Activated CD8-positive, alpha-beta memory T cell treated with anti-CD3 and anti-CD28 coated beads for 48 hours (primary cell): Measurements from ENCODE around the gene PIK3R1.
A peak's percentile ranks its signal among the peaks of the same experiment; 100 is the strongest.

Source experiments
- DNase-seq, 3 experiments: peaks; one replicate each; pipeline ENCODE4 v3.0.0-alpha.2; 2020; ENCODE audit warnings: low read depth in 2 of 3, low spot score in 2 of 3

PIK3R1 gene

DNA sequence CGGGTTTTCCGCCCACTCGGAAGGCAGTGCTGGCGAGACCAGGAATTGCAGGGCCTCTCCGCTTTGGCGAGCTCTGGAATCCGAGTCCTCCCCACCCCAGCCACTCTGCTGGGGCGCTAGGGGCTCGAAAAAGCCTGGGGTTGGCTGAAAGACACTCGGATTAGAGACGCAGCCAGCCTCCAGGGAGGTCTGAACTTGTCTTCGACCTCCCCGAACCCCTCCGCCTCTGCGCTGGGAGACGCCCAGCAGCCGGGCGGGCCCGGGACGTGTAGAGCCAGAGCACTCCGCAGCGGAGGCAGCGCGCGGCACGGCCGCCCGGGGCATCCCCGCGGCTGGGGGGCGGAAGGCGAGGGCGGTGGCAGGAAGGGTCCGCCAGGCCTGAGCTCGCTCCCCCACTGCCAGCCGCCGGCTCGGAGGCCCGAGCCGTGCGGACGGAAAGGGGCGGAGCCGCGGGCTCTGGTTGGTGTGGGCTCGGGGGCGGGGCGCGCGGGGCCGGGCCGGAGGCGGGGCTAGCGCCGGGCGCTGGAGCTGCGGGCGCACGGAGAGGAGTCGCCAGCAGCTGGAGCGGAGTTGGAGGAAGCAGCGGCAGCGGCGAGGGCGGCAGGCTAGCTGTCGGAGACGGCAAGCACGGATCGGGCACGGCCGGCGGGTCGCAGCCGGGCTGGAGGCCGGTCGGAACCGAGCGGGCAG, at the start of gene PIK3R1:
PIK3R1 (plus strand) TSS at position 549 of the 690 bp plus-strand sequence. CDS start 10,920 bp downstream, outside the sequence.
- peak; percentile 71 to 93 (median 77) for DNase-seq

DNA sequence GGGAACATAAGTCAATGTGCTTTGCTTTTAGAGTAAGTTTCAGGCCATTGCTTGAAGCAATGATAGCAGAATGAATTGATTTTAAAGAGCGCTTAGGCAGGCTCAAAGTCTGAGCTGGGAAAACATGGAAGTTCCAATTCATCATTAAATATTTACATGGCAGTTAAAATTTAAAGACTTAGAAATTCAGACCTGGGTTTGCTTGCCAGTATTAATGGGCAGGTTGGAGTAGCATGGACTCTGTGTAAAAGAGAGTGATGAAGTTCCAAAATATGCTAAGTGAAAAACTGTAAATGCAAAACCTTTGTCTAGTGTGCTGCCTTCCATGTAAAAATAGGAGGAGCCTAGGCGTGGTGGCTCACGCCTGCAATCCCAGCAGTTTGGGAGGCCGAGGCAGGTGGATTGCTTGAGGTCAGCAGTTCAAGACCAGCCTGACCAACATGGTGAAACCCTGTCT, 48.3 kb upstream of the PIK3R1 start:
- no peak for DNase-seq

DNA sequence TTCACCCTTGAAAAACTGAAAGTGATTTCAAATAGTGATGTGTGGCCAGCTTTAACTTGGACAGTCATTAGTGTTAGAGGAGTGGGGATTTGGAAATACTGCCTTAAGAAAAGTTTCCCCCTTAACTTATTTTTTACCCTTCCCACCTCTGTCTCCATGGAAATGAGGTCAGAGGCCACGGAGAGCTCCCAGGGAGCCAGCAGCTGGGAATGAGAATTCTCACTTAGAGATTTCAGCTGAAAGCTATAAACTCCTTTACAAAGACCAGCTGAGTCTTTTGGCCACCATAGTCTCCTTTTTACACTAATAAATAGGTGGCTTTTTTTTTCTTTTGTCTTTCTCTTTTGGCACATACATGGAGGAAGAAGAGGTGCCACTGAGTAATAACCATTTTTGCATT, 45.7 kb upstream of the PIK3R1 start:
- no peak for DNase-seq

DNA sequence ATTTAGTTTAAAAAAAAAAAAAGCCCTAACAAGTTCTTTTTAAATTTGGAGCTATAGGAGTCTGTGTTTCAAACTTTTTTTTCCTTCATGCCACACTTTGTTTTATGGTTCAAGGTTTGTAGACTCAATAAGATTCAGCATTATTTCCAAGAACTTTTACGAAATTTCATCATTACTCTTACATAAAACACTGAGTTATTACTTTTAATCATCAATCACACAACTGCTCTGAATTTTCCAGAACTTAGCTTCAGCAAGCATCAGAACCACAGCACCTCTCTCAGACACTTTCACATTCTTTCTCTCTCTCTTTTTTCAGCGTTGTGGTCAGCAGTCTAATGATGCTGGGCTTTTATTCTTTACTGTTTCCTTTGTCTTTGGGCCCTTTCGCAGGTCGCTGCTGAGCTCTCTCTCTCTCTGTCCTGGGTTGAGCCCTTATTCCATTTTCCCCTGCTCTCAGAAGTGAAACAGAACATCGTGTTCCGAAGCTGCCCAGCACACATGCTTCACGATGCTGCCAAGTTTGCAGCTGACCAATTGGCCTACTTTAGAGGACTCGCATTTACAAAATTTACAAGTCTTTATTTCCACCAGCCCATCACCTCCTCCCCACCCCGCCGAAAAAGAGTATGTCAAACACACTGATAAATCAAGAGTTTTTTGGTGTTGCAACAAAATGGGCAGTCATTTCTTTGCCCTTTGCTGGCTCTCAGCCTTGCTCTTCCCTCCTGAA, 44.6 kb upstream of the PIK3R1 start:
- no peak for DNase-seq

DNA sequence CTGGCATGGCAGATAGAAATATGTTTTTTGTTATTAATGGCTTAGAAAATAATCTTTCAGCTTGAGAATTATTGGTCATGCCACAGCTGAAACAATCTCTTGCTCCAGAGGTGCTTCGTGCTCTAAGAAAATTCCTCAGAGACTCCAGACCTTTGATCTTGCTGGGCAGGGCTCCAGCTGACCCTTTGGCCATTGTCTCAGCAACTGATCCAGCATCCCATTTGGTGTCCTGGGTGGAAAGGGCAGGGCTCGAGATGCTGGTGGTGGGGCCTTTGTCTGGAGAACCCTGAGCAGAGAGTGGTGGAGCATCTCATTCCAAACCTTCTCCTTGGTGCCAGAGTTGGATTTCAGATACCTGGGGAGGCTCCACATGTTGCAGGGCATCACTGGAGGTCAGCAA, 43.2 kb upstream of the PIK3R1 start:
- DNase-seq, result no peak

DNA sequence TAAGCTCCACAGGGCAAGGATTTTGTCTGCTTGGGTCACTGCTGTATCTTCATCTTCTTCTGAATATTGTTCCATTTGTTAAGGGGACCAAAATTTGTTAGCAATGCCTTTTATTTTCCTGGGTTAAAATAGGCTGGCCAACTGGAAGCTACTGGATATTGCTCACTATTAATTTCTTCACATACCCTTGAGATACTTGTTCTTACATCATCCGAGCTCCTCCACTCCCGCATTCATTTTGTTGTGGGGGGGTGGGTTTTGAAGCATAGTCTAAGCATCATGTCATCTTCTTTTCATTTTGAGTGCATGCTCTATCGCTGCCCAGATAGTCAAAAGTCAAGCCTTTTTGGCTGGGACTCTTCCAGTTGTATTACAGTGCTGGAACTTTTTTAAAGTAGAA, 42.5 kb upstream of the PIK3R1 start:
- DNase-seq, result no peak

DNA sequence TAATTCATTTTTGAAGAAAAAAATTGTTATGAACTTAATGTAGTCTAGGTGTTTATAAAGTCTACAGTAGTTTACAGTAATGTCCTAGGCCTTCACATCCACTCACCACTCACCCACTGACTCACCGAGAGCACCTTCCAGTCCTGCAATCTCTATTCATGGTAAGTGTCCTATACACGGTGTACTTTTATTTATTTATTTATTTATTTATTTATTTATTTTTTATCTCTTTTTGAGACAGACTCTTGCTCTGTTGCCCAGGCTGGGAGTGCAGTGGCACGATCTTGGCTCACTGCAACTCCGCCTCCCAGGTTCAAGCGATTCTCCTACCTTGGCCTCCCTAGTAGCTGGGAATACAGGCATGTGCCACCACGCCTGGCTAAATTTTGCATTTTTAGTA, 39.3 kb upstream of the PIK3R1 start:
- no peak for DNase-seq

DNA sequence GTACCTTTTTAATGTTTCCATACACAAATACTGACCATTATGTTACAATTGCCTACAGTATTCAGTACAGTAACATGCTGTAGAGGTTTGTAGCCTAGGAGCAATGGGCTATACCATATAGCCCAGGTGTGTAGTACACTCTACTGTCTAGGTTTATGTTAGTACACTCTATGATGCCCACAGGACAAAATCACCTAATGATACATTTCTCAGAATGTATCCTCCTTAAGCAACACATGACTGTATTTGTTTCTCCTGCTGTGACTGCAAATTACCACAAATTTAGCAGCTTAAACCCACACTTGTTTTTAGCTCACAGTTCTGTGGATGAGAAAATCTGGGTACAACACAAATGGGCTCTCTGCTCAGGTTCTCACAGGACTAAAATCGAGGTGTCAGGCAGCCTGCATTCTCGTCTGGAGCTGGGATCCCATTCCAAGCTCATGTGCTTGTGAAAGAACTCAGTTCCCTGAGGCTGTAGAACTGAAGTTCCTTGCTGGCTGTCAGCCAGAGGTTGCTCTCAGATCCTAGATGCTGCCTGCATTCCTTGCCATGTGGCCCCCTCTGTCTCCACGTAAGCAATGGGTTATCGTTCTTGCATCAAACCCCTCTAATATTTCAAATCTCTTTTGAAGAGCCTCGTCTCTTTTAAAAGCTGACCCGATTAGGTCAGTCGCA, 38.6 kb upstream of the PIK3R1 start:
- DNase-seq, result no peak

DNA sequence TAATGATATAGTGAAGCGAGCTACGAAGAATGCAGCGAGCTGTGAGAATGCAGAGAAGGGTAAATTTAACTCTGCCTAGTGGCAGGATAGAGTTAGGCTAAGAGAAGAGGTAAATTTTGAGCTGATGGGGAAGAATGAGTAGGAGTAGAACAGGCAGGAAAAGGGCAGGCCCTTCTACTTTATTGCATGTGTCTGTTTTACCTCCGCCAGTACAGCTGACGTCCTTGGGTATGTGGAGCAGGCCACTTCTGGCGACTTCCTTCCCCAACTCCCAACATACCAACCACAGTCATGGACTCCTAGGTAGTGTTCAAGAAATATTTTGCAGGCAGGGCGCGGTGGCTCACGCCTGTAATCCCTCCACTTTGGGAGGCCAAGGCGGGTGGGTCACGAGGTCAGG, 37.9 kb upstream of the PIK3R1 start:
- no peak for DNase-seq

DNA sequence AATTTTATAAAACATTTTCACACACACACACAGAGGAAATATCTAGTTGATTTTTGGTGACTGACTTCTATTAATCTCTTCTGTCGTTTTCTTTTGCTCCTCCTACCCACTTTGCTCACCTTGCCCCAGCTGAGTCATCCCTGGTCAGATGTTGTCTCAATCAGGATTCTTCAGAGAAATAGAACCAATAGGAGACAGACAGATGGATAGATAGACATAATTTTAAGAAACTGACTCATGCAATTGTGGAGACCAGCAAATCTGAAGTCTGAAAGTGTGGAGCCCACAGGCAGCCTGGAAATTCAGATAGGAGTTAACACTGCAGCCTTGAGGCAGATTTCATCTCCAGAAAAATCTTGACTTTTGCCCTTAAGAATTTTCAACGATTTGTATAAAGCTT, 37.0 kb upstream of the PIK3R1 start:
- DNase-seq, result no peak

DNA sequence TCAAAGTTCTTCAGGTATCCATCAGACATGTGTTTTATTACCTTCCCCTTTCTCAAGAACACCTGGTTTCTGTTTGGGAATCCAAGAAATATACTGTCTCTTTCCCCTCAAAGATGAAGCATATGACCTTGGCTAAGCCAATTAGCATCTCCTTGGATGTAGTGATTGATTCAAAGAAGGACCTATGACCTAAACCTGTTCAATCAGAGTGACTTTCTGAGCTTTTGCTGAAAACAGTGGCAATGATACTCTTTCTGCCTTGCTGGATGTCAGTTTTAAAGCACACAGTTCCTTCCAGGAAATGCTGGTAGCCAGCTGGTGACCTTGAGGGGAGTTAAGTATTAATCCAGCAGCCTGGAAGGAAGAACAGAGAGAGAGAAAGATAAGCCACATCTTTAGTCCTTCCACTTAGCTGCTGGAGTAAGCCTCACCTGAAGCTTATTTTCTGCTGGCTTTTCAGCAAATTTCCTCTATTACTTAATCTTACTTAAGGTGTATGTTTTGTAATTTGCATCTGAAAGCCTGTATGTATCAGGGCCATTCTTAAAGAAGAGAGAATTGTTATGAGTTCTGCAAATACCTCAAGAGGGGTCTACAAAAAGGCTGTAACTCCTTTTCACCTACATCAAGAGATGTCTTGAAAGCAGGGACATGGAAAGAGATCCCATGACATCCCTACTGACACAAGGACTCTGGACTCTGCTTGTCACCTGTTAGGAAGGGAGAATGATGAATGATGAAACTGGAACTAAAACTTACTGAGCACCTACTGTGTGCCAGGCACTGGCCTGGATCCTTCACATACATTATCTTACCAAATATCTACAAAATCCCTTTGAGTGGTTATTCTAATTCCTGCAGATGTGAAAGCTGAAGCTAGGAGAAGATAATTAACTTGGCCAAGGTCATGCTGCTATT, 35.2 kb upstream of the PIK3R1 start:
- DNase-seq, result no peak

DNA sequence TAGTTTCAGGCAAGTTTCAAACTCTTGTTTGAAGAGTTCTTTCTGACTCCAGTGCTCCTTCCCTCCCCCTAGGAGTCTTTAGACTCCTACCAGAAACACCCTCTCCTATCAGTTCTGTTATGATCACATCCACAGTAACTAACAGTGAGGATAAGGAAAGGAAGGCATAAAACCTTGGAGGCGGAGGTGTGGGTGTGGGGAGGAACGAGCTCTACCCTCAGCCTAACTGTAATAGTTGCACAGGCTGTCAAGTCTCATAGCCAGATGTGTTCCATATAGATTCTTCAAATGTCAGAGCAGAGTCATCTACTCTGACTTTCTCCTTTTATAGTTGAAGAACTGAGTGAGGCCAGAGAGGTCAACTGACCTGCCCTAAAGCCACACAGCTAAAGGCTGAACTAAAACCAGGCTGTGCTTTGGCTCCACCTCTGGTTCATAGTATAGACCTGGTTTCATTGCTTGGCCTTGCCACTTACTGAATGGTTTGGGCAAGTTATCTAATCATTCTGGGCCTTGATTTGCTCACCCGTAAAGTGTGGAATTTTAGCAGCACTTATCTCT, 34.4 kb upstream of the PIK3R1 start:
- no peak for DNase-seq

DNA sequence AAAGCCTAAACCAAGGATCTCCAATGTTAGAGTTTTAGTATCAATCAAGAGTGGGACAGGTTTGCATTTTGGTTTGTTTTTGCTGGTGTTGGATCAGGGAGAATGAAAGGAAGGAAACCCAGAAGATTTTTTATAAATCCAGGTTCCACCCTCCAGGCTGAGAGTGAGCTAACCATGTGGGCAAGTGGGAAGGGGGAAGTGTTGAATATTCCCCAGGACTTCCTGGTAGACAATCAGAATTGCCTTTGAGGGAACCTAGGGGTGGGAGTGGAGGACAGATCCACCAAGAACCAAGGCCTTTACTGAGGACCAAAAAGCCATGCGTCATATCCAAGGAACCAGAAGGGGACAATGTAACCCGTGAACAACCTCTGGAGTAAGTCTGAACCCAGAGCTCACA, 33.5 kb upstream of the PIK3R1 start:
- DNase-seq, result no peak

DNA sequence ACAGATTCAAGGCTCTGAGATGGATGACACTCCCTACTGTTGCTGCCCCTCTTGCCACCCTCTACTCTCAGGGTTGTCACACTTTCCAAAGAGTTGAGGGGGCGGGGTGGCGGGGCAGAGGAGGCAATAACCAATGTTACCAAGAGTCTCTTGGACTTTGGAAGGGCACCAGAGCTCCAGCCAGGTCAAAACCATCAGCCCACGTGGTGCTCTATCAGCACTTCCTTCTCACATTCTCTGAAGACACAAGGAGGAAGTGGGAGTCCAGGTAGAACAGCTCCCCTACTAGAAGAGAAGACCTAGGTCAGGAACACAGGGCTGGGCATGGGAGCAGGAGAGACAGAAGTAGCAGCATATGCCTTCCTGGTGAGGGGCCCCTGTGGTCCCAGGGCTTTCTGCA, 33.0 kb upstream of the PIK3R1 start:
- no peak for DNase-seq

DNA sequence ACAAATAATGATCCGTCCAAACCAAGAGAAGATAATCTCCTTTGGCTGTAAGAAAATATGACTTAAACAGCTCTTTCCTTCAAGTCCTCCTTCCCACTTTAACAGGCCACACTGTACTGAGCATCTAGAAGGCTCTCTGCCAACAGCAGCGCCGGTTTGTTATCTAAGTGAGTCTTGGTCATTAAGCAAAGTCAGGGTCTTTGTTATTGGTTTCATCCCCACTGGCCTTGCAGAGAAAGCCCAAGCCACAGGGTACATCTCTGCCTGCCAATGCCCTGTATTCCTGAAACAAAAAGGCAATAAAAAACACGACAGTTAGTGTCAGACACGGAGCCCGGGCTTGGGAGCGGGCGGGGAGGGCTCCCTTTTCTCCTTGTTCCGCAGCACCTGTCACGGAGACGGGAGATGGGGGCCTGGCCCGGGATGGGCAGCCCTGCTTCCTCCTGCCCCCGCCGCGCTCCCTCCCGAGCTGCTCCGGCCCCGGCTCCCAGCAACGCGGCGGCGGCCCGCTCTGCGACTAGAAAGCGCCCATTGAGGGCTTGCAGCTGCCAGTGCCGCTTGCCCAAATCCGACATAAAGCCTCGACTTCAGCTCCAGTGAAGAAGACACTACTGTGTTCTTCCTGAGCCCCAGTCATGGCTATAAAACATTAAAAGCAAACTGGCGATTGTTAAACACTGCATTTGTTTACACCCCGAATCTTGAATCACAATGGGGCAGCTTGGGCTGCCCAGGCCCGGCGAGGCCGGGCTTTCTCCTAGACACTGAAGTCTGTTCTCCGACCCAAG, 28.1 kb upstream of the PIK3R1 start:
- no peak for DNase-seq

DNA sequence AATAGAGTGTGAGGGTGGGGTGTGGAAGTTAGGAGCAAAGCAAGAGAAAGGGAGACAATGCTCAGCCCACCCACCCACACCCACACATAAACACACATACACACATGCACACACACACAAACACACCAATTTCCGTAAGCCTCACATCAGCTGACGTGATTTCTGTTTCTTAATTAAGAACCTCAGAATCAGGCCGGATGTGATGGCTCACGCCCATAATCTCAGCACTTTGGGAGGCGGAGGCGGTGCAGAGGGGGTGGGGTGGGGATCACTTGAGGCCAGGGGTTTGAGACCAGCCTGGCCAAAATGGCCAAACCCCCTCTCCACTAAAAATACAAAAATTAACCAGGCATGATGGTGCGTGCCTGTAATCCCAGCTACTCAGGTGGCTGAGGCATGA, 26.4 kb upstream of the PIK3R1 start:
- DNase-seq, result no peak

DNA sequence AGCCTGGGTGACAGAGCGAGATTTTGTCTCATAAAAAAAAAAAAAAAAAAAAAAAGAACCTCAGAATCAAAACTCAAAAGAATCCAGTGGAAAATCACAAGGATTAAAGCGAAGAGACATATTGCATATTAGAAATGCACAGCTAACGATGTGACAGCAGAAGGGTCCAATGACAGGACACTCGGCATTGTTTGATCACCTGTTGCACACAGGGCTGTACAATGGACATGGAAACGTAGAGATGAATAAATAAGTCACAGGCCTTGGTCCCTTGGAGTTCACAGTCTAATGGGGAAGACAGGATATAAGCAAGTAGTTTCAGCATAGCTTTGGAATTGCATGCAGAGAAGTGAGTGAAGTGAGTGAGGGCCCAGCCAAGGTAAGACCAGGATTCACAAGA, 25.9 kb upstream of the PIK3R1 start:
- no peak for DNase-seq

DNA sequence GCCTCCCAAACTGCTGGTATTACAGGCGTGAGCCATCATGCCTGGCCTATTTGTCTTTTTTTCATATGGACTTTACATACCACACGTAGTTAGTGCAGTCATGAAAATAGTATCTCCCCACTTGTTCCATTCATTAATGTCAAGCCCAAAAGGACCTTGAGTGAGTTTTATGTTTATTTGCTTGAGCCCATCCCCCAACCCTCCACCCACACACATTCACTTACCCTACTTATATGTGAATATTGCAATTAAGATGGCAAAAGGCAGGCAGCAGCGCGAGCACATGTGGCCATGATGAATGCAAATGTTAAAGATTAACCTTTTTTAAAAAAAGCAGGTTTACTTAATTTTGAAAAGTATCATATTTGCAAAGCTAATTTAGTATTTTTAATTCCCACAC, 24.9 kb upstream of the PIK3R1 start:
- DNase-seq, result no peak

DNA sequence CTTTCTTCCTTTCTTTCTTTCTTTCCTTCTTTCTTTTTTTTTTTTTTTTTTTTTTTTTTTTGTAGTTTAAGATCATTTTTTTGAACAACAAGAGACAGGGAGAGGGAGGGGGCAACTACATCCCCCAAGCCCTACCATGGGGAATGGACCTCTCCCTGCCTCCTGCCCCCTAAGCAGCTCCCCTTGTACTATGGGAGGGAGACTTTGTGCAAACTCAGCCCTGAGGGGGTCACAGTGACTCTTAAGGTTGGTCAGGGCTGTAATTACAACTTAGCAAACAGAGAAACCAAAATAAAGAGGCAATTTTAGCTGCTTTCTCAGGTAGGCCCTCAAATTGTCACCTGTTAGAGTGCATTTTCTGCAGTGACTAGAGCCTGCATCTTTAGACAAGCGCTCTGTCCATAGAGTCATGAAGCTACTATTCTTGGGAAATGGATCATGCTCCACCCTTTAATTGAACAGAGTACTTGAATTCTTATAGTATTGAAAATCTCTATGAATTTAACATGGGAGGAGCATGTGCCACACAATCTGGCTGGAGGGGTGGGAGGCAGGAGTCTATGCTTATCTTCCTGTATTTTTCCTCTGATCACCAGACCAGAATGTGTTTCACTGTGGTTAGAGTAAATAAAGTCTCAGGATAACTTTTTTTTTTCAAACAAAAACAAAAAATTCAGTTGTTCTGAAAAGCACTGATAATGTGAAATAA, 24.3 kb upstream of the PIK3R1 start:
- no peak for DNase-seq
